ENCODE results near the gene ADARB2.

The ADARB2 gene

GRCh38 chr10:1451362-1451888 lies 285.9 kb downstream of the ADARB2 start:
- no peak for DNase-seq

- DNase-seq, result no peak
Measured at GRCh38 chr10:1449572-1450205, 287.6 kb downstream of the ADARB2 start.

- no peak for DNase-seq
Measured at GRCh38 chr10:1449021-1449420, 288.3 kb downstream of the ADARB2 start.

- no peak for DNase-seq
Measured at GRCh38 chr10:1448252-1448930, 288.9 kb downstream of the ADARB2 start.

GRCh38 chr10:1444826-1445225 lies 292.5 kb downstream of the ADARB2 start:
- no peak for DNase-seq

- DNase-seq, result no peak
Measured at GRCh38 chr10:1440897-1441296, 296.4 kb downstream of the ADARB2 start.

- DNase-seq, result peak; percentile 65
Measured at GRCh38 chr10:1434912-1435692, 302.2 kb downstream of the ADARB2 start.

GRCh38 chr10:1434202-1434601 lies 303.1 kb downstream of the ADARB2 start:
- peak; percentile 51 for DNase-seq

GRCh38 chr10:1432161-1432560 lies 305.2 kb downstream of the ADARB2 start:
- DNase-seq, result no peak

- DNase-seq, result no peak
Measured at GRCh38 chr10:1431229-1431628, 306.1 kb downstream of the ADARB2 start.

GRCh38 chr10:1427521-1428186 lies 309.7 kb downstream of the ADARB2 start:
- DNase-seq, result peak; percentile 9

- DNase-seq, result no peak
Measured at GRCh38 chr10:1426786-1427185, 310.5 kb downstream of the ADARB2 start.

GRCh38 chr10:1425879-1426278 lies 311.4 kb downstream of the ADARB2 start:
- no peak for DNase-seq

GRCh38 chr10:1424648-1425047 lies 312.7 kb downstream of the ADARB2 start:
- no peak for DNase-seq

- no peak for DNase-seq
Measured at GRCh38 chr10:1423676-1424253, 313.6 kb downstream of the ADARB2 start.

- no peak for DNase-seq
Measured at GRCh38 chr10:1422275-1422674, 315.1 kb downstream of the ADARB2 start.

- DNase-seq, result peak; percentile 81
Measured at GRCh38 chr10:1420661-1421362, 316.5 kb downstream of the ADARB2 start.

GRCh38 chr10:1419796-1420610 lies 317.3 kb downstream of the ADARB2 start:
- DNase-seq, result no peak

GRCh38 chr10:1418031-1418550 lies 319.2 kb downstream of the ADARB2 start:
- DNase-seq, result no peak

- no peak for DNase-seq
Measured at GRCh38 chr10:1417574-1417973, 319.8 kb downstream of the ADARB2 start.

GRCh38 chr10:1416456-1417037 lies 320.8 kb downstream of the ADARB2 start:
- DNase-seq, result no peak

All from NCI-H1436 (cell line).